GM21723 (cell line): ENCODE measurements around the gene COL11A2.

Source experiments
- ATAC-seq: cut with Tn5 transposase; IDR thresholded peaks from one replicate; pipeline ENCODE4 v1.9.1; 2021; ENCODE audit warnings: mild to moderate bottlenecking, moderate library complexity; ENCODE audit not compliant: unreplicated experiment

The COL11A2 gene

DNA sequence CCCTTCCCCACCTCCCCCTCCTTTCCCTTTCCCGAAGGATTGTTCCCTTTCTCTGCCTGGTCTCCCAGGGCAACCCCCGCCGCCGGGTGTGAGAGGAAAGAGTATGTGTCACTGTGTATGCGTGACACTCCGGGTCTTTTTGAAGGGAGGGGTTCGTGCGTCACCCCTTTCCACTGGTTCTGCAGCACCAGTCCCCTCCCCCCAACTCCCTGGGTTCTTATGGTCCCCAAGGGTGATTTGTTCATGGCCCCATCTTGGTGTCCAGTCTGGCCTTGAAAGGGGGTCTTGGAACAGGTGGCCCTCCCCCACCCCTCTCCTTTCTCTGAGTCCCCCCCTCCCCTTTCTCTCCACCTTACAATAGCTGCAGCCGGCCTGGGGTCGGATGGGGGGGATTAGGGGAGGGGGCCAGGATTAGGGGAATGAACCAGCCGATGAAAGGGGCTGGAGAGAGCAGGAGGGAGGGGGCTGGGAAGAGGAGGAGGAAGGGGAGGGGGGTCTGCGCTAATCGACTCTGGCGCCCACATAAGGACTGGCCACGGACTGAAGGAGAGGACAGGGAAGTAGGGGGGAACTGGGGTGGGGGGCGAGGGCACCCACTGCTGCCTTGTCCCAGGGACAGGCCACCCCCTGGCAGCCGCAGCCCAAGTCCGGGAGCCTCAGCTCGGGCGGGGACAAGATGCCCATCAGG is 14.7 kb upstream of the COL11A2 start:
- no peak for ATAC-seq

DNA sequence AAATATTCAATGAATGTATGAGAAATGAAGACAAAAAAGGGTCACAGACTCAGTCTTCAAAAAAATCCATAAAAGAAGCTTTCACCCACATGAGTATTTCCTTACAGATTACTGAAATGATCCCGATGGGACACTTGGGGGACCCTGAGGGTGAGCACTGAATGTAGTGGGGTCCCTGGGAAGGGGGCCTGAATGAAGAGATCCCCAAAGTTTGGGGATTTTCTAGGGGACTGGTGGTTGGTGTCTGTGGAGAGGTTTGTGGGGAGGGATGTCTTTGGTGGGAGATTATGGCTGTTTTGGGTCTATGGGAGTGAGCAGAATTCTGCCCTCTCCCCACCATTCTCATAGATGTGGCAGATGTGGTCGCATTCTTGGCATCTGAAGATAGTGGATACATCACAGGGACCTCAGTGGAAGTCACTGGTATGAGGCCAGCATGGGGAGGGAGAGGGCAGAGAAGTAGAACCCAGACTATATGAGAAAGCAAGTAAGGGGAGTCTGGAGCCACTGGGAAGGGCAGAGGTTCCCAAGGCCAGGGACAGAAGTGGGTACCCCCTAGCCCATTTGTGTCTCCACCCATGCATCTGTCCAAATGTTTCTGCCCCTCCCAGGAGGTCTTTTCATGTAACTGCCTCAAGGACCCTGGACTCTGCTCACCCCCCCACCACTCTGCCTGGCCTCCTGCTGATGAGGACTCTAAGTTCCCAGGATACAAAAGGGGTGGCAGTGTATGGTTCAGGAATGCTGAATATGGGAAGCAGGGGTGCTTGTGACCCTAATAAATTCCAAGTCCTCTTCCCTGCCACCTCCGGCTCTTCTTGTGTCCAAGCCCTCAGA is 14.0 kb upstream of the COL11A2 start:
- no peak for ATAC-seq

DNA sequence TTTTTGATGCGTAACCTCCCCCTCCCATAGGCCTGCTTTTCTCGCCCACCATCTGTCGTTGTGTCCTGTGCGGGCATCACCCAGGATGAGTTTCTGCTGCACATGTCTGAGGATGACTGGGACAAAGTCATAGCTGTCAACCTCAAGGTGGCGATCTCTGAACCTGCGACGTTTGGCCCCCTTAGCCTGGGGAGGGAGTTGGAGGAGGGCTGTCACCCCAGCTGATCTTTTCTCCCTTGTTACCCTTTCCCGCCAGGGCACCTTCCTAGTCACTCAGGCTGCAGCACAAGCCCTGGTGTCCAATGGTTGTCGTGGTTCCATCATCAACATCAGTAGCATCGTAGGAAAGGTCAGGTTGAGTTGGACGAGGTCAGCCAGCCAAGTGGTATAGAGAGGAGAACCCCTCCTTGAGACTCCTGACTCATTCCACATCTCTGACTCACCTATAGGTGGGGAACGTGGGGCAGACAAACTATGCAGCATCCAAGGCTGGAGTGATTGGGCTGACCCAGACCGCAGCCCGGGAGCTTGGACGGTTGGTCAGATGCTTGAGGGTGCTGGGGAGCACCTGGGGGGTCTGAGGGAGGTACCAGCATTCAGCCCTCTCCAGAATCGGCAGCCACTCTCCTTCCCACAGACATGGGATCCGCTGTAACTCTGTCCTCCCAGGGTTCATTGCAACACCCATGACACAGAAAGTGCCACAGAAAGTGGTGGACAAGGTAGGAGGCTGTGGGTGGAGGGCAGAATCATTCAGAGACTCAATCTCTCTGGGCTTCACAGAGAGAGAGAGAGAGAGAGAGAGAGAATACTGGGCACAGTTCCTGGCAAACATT is 13.1 kb upstream of the COL11A2 start:
- ATAC-seq: no peak

DNA sequence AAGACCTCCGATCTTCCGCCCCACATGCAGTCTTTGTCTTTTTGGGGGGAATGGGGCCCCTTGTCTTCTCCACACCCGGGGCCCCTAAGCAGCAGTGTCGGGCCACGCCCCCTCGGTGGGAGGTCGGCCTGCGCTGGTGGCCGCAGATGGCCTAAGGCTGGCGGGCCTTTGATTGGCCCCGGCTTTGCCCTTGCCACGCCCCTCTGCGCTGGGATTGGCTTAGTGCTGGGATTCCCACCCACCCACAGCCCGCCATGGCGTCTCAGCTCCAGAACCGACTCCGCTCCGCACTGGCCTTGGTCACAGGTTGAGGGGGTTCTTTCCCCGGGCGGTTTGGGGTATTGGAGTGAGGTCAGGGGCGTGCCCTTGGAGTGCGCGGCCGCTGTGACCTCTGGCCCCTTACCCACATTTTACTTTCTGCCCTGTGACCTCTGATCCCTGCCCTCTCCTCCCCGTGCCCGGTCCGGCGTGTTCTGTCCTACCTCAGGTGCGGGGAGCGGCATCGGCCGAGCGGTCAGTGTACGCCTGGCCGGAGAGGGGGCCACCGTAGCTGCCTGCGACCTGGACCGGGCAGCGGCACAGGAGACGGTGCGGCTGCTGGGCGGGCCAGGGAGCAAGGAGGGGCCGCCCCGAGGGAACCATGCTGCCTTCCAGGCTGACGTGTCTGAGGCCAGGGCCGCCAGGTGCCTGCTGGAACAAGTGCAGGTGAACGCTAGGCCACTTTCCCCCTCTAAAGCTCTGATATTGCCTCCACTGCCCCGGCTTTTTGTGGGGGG is 12.3 kb upstream of the COL11A2 start, which contains the start of gene HSD17B8:
HSD17B8 (plus strand) TSS at position 241 of the 776 bp plus-strand sequence; CDS start at position 255, 14 bp downstream.
- ATAC-seq: peak; percentile 45

DNA sequence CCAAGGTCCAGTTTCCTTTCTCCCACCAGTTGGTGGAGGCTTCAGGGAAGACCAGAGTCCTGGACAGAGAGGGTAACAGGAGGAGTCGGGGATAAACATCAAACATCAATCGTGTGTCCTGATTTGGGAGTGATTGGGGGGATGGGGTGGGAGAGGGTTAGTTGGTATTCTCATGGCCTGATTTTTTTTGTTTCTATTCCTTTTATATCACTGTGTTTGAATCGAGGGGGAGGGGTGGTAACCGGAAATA is 11.8 kb upstream of the COL11A2 start:
- no peak for ATAC-seq

DNA sequence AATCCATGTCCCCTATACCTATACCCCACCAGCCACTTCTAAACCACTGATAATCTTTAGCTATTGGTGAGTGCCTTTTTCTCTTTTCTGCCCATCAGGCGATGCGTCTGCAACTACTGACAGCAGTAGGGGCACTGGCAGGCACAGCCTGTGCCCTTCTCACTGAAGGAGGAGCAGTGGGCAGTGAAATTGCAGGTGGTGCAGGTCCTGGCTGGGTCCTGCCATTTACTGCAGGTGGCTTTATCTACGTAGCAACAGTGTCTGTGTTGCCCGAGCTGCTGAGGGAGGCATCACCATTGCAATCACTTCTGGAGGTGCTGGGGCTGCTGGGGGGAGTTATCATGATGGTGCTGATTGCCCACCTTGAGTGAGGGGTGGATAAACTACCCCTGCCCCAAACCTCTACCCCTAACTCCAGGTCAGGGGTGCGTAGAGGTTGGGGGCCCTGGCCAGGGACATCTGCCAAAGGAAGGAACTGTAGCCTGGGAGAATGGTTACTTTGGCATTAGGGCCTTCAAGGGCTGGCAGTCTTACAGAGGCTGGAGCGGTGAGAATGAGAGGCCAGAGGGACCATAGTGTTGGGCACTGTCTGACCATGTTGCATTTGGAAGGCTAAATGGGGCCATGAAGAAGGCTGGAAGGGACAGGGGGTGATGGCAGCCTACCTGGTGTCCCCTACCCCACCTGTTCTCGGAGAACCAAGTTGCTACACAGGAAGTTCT is 11.3 kb upstream of the COL11A2 start:
- no peak for ATAC-seq

DNA sequence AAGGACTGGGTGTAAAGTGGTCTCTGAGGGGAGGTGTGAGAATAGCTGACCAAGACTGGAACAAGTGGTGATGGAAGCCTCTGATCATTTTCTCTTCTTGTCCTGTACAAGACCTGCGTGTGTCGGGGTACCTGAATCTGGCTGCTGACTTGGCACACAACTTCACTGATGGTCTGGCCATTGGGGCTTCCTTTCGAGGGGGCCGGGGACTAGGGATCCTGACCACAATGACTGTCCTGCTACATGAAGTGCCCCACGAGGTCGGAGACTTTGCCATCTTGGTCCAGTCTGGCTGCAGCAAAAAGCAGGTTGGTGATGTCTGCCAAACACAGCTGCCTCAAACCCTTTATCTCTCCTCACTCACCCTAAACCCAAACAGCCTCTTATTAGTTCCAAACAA is 10.5 kb upstream of the COL11A2 start:
- ATAC-seq: no peak

DNA sequence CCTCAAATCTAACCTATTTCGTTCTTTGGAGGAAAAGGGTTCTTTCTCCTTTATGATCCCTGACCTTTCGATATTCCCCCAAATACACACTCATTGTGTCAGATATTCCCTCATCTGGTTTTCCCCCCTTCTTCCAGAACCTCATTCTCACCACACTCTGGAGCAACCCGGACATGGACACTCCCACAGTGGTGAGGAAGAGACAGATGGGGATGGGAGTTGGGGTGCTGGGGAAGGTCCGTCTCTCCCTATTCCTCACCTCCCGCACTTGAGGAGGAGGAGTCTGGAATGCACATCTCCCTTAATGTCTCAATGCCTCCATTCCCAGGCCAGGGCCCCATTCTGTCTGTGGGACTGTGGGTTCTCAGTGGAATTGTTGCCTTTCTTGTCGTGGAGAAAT is 9.7 kb upstream of the COL11A2 start:
- ATAC-seq: no peak

DNA sequence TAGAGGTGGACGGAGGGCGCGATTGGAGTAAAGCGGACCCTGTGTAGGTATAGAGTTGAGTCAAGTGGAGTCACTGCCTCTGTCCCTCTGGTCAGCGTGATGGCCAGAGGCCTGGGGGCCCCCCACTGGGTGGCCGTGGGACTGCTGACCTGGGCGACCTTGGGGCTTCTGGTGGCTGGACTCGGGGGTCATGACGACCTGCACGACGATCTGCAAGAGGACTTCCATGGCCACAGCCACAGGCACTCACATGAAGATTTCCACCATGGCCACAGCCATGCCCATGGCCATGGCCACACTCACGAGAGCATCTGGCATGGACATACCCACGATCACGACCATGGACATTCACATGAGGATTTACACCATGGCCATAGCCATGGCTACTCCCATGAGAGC is 8.9 kb upstream of the COL11A2 start:
- no peak for ATAC-seq

DNA sequence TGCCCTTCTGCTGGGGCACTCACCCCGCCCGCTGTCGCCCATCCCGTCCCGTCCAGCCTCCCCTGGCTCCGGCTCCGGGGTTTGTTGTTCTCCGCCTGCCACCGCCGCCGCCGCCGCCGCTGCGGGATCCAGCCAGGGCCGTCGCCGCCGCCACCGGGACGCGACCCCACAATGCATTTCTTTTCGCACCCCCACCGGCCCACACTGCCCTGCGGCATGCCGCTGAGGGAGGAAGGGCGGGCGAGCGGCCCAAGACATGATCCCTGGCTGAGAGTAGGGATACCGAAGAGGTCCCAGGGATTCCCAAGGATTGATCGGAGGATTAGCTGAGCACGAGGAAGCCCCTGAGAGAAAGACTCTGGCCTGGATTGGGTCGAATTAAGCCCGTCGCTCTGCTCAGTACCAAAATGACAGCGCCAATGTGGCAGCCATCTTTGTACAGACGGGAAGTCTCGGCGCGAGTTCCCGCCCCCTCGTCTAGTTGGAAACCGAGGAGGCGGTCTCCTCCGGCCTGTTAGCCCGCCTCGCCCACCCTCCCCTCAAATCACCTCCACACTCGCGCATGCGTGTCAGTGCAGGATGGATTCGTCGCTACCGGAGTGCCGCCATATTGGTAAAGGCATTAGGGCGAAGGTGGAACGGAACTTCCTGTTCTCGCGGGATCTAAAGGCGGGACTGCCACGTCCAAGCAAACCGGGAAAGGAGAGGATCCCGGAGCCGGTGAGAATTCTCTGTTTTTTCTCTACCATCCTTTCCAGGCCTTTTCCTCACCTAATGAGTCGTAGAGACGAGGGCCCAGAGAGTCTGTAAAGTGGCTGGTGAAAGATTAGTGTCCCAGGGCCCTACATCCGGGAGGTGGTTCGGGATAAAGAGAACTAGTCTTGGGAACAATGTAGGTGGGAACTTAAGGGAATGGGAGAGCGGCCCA is 8.2 kb upstream of the COL11A2 start, which contains the start of the genes RXRB and SLC39A7:
RXRB (minus strand) TSS at position 447 of the 928 bp plus-strand sequence; CDS start at position 258, 189 bp downstream.
SLC39A7 (plus strand) TSS at position 649 of the 928 bp plus-strand sequence. CDS start 379 bp downstream, outside the sequence.
- ATAC-seq: peak; percentile 54

DNA sequence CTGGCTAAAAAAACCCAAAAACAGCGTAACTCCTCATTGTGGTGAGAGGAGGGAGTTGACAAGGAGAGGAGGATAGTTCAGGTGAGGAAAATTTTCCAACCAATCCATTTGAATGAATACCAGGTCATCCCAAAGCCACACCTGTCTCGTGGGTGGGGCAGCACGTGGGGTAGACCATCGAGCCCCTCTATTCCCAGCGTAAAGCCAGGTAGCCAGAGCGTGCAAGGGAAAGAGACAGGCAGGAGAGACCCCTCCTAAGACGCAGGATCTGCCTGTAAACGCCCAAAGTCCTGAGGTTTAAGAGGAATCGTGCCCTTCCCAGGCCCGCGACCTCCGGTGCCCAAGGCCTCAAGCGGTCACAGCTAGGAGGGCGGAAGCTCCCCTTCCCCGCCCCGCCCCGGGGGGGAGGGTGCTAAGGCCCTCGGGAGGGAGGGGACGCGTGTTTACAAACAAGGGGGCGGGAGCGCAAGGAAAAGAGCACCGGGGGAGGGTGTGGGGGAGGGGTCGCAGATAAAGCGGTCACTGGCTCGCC is 7.5 kb upstream of the COL11A2 start:
- ATAC-seq: peak; percentile 29

DNA sequence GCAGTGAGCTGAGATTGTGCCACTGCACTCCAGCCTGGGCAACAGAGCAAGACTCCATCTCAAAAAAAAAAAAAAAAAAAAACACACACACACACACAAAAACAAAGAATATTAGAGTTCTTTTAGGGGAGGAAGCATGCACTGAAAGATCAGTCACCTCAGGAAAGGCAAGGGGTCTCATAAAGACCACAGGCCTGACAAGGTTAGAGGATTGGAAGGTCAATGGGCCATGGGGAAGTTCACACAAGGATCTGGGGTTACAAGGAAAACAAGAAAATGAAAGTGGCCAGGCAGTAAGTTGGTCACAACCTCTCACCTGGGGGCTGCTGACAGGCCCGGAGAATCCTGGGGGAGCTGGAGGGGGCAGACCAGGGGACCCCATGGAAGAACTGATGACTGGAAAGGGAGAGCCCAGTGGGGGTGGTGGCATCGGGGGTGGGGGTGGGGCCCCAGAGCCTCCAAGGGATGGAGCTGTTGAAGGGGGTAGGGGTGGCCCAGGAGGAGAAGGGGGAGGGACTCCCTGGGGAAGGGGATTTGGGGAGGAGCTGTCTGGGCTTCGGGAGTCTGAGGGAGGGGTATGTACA is 6.7 kb upstream of the COL11A2 start:
- ATAC-seq: no peak

DNA sequence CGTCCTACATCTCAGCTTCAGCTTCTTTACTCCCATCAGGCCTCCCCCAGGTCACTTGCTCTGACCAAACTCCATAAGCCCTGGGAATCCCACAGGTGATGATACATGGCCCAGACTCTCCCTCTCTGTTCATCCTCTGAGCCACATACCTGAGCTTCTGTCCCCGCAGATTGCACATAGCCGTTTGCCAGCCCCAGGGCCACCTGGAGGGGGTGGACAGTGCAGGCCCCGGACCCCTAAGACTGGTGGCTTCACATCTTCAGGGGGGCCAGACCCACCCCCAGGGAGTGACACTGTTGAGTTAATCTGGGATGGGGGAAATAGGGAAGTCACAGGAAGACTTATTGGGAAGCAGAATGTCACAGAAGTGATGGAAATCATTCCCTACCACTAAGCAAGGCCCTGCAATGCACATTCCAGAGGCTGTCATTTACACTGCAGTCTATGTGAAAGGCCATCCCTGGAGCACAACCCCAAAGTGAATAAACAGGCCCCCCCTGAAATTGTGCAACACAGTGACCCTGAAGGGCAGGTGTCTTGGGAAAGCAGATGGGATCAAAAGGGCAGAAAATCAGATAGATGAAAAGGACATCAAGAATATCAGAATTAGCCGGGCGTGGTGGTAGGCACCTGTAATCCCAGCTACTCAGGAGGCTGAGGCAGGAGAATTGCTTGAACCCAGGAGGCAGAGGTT is 6.0 kb upstream of the COL11A2 start:
- no peak for ATAC-seq

DNA sequence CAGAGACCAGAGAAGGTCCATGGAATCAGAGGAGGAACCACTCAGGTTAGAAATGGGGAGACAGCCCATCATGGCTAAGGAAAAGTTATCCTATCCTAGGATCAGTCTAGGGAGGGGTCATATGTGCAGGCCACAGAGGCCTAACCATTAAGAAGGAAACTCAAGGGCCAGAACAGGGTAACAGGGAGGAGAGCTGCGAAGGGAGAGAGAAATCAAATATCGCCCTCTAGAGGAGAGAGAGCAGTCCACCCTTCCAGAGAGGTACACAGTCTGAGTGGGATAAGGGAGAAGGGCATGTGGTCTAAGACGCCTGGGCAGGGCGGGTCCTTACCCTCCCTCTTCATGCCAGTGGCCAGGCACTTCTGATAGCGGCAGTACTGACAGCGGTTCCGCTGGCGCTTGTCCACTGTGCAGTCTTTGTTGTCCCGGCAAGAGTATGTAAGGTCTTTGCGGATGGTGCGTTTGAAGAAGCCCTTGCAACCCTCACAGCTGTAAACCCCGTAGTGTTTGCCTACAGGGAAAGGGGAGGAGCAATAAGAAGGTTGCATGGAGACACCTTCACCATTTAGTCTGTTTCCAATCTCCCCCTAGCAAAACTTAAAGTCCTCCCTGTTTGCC is 5.3 kb upstream of the COL11A2 start:
- ATAC-seq: no peak

DNA sequence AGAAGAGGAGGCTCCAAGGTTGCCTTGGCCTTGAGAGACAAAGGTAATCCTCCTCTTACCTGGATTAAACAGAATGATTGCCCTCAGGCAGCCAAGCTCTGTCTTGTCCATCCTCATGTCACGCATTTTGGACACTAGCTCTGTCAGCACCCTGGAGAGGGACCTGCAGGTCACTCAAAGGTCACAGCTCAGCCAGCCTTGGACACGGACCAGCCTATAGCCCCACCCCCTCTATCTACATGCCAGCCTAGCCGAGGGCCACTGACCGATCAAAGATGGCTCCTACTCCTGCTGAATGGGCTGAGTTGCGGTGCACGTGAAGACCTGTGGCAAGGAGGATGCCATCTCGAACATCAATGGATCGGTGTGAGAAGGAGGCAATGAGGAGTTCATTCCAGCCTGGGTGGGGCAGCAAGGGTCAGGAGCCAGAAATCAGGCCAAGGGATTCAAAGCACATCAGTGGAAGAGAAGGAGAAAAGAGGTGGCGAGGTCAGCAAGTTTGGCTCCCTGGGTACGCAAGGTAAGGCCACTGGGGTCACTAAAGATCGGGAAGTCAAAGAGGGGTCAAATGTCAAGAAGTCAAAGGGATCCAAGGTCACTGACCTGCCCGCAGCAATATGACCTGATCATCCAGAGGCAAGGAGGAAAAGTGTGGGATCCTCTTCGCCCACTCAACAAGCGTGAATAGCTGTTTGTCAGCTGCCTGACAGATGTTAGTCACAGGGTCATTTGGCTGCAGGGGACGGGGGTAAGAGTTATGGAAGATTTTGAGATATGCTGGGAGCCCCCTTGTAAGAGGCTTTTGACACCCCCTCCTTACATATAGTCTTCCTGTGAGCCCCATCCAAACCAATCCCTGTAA is 3.3 kb upstream of the COL11A2 start:
- ATAC-seq: no peak

DNA sequence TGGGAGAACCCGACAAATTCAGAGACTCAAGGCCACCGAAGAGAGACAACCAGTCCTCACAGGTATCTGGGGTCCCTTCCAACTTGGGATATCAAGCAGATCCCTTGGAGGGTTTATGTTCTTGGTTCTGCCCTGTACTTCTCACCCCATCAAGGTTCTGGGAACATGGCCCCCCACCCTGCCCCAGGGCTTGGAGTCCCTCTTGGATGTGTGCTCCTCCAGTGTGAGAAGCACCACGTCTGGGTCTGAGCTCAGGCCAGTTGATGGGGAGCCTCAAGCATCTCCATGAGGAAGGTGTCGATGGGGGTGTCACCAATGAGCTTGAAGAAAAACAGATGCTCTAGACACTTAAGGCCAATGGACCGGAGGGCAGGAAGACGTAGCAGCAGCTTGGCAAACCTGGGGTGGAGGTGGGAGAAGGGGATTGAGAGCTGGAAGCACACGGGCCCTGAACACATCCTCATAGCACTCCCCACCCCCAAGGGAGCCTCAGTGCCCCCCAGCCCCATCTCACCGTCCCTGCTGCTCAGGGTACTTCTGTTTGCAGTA is 2.2 kb upstream of the COL11A2 start:
- ATAC-seq: no peak
